ENCODE measurements around the gene ITGAL. TPM values are rescaled to one million over a fixed set of nuclear protein-coding genes. Genes with fewer than 3 reads are reported as not detected.
A peak's percentile ranks its signal among the peaks of the same experiment; 100 is the strongest.

Gene ITGAL
- total and polyA plus RNA-seq, 4 donors: 4.3 to 11.8 (median 6.9) TPM

GRCh38 chr16:30533146-30533522, 60.6 kb downstream of the ITGAL start:
- H3K9me3 ChIP-seq (ENCODE audit: control insufficient read depth in 4 of 4, low read length in 3 of 4): no peaks in the 10 kb centered on the region
- H3K36me3 ChIP-seq (ENCODE audit: control insufficient read depth in 4 of 4, insufficient read depth in 3 of 4, low read depth in 1 of 4, low read length in 3 of 4): peaks cover 0 to 6% (median 1%) of the 10 kb centered on the region in 4 donors
- peak overlapping the region in 1 of 3 donors; percentile 81 for H3K4me3 ChIP-seq (ENCODE audit: low read depth in 1 of 3, low read length in 3 of 3)
- H3K27me3 ChIP-seq (ENCODE audit: control insufficient read depth in 4 of 4, insufficient read depth in 4 of 4, low read length in 3 of 4): no peaks in the 10 kb centered on the region
- TF ChIP-seq, protein P1, sequence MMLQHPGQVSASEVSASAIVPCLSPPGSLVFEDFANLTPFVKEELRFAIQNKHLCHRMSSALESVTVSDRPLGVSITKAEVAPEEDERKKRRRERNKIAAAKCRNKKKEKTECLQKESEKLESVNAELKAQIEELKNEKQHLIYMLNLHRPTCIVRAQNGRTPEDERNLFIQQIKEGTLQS (IDR thresholded peaks at IDR 0.05): no peak
- TF ChIP-seq FOXA2 (IDR thresholded peaks at IDR 0.05) (no peak), CTCF (IDR thresholded peaks at IDR 0.05; ENCODE audit: low read depth, low read length, missing input control) (no peak), NR2F2 (IDR thresholded peaks at IDR 0.05) (no peak), SP1 (IDR thresholded peaks at IDR 0.05) (no peak), RAD21 (IDR thresholded peaks at IDR 0.05) (no peak), EGR1 (IDR thresholded peaks at IDR 0.05; ENCODE audit: low read depth in 2 of 2) (no peak), GABPA (IDR thresholded peaks at IDR 0.05 in 1 of 2, conservative IDR thresholded peaks at IDR 0.05 in 1 of 2) (no peak), MAX (IDR thresholded peaks at IDR 0.05) (no peak), RXRA (IDR thresholded peaks at IDR 0.05) (no peak), YY1 (IDR thresholded peaks at IDR 0.05) (no peak), HNF4G (IDR thresholded peaks at IDR 0.05) (no peak), JUND (IDR thresholded peaks at IDR 0.05) (no peak), ZBTB33 (IDR thresholded peaks at IDR 0.05) (no peak), TAF1 (conservative IDR thresholded peaks at IDR 0.05) (no peak), REST (IDR thresholded peaks at IDR 0.05) (no peak), HNF4A (conservative IDR thresholded peaks at IDR 0.05) (no peak), FOXA1 (IDR thresholded peaks at IDR 0.05) (no peak)
- peaks cover 7 to 48% (median 26%) of the 10 kb centered on the region in 4 donors for H3K4me1 ChIP-seq (ENCODE audit: control insufficient read depth in 4 of 4, insufficient read depth in 4 of 4, low read length in 3 of 4)
- no peak overlapping the region for H3K9ac ChIP-seq (ENCODE audit: low read depth in 1 of 2, low read length in 2 of 2)
- DNase-seq (ENCODE audit: low spot score): no peak
- H3K27ac ChIP-seq (ENCODE audit: low read depth in 1 of 2, low read length in 2 of 2): no peak overlapping the region
- WGBS: 52% methylated on average over 11 of the region's 11 CpGs
